ENCODE data around the gene TAS2R41.

DNA sequence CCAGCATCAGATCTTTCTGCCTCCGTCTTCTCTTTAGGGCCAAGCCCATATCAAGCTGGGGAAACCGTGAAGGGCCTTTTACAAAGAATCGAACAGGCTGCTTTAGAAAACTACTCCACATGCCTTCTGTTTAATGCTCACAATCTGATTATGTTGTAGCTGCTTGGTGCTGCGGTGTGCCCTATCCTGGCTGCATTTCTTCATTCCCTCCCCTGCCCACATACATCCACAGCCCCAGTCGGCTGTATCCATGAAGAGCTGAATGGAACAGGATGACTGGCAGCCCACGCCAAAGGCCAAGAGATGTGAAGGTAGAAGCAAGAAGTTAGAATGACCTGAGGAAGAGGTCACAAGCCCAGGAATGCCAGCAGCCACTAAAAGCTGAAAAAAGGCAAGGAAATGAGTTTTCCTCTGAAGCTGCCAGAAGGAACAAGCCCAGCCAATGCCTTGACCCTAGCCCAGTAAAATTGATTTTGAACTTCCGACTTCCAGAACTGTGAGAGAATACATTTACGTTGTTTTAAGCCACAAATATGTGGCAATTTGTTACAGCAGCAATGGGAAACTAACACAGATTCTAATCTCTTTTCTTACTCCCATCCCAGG lies 22.2 kb downstream of the TAS2R41 start:
- no peak for TF ChIP-seq POLR2A (IDR thresholded peaks at IDR 0.05)
- TF ChIP-seq, protein P1, sequence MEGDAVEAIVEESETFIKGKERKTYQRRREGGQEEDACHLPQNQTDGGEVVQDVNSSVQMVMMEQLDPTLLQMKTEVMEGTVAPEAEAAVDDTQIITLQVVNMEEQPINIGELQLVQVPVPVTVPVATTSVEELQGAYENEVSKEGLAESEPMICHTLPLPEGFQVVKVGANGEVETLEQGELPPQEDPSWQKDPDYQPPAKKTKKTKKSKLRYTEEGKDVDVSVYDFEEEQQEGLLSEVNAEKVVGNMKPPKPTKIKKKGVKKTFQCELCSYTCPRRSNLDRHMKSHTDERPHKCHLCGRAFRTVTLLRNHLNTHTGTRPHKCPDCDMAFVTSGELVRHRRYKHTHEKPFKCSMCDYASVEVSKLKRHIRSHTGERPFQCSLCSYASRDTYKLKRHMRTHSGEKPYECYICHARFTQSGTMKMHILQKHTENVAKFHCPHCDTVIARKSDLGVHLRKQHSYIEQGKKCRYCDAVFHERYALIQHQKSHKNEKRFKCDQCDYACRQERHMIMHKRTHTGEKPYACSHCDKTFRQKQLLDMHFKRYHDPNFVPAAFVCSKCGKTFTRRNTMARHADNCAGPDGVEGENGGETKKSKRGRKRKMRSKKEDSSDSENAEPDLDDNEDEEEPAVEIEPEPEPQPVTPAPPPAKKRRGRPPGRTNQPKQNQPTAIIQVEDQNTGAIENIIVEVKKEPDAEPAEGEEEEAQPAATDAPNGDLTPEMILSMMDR (IDR thresholded peaks at IDR 0.05) = no peak

Measured in lower leg skin (tissue), 3 donors.